CD4-positive, alpha-beta T cell treated with Interleukin-17A for 4 hours (primary cell): ENCODE results near the gene SMYD1.

ENCODE experiments used
- DNase-seq: peaks from one replicate; pipeline ENCODE4 v3.0.0-alpha.2; 2020; ENCODE audit warnings: mixed read lengths

The SMYD1 gene

DNA sequence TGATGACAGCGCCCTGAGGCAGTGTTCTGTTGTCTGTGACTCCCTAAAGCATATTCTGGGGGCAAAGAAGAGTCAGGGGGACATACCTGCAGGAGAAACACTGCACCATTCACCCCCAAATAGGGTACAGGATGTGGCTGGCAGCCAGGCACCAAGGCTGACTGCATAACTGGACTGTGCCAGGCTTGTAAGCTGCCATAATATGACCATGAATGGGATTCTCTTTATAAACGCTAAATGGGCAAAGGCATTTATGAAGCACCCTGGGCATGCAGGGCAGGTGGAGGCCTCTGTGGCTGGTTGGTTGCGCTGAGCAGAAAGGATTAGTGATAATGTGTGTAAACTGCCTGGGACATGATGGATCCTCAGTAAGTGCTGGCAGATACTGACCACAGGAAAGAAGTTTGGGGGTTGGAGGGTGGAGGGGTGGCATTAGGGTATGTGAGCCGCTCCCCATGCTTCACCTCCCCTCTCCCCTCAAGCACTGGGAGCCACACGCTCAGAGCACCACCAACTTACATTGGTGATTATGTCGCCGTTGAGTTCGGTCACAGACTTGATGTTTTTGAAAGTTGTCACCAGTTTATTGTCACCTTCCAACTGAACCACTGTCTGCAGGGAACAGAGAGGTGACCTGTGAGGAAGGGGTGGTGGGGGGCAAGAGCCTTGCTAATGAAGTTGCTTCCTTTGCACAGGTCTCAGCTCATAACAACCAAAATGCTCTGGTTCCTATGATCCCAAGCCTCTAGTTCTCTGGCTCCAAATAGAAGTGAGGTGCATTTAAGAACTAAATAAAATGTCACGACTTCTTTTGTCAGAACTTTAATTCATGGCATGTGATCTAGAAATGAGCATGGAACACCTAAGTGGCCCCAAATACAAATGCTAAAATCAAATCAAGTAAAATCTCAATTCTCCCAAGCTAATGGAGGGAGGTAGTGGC, 56.6 kb downstream of the SMYD1 start:
- no peak for DNase-seq

DNA sequence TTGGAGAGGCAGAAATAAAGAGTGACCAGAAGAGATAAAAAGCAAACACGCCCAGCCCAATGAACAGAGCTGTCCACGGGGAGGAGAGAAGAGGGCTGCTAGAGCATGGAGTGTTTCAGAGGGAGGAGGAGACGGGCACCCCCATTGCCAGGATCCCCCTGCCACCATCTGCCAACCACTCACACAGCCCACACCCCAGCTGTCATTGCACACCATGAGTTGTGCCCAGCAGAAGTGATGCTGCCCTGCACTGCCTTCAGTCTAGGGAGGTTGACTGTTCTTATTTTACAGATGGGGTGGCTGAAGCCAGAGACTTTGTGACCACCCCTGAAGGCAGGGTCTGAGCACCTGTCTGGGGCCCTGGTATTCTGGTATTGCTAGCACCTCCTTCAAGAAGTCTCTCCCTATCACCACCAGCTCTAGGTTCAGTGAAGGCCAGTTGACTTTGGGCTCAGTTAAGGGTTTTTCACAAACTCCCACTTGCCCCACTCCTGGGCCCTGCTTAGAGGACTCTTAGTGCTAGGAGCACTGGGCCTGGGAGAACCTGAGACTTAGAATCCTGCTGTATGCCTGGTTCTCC, 57.8 kb downstream of the SMYD1 start:
- no peak for DNase-seq

DNA sequence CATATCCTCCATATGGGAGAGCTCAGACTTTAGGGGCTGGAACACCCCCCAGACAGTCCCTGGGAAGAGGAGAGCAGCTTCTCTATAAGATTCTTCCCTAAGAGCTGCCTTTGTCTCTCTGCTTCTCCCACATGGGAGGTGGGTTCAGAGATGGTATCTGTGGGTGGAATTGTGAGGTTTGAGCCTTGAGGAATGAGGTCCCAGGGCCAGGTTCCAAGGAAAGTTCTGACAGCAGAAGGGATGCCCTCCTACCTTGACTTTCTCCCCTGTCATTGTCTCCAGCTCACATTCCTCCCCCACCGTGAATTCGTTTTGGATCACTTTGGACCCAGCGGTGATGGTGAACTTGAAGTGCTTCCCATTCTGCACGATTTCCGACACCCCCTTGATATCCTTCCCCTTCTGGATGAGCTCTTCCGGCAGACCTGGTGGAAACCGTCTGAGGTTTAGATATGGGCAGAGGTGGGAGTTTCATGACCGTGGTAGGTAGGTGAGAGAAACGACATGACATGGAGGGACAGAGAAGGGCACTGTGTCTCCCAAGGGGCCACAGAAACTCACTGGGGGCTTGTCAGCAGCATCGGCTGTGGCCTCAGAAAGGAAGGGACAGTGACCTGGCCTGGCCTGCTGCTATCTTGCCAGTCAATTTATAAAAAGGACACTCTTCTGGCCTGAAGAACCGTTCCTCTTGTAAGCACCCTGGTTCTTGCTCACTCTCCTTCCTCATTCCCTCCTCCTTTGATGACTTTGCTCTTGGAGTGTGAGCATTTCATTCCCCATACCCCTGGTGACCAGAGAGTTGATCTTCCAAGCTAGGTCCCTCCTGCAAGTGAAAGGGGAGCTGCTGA, 58.5 kb downstream of the SMYD1 start:
- DNase-seq = no peak

DNA sequence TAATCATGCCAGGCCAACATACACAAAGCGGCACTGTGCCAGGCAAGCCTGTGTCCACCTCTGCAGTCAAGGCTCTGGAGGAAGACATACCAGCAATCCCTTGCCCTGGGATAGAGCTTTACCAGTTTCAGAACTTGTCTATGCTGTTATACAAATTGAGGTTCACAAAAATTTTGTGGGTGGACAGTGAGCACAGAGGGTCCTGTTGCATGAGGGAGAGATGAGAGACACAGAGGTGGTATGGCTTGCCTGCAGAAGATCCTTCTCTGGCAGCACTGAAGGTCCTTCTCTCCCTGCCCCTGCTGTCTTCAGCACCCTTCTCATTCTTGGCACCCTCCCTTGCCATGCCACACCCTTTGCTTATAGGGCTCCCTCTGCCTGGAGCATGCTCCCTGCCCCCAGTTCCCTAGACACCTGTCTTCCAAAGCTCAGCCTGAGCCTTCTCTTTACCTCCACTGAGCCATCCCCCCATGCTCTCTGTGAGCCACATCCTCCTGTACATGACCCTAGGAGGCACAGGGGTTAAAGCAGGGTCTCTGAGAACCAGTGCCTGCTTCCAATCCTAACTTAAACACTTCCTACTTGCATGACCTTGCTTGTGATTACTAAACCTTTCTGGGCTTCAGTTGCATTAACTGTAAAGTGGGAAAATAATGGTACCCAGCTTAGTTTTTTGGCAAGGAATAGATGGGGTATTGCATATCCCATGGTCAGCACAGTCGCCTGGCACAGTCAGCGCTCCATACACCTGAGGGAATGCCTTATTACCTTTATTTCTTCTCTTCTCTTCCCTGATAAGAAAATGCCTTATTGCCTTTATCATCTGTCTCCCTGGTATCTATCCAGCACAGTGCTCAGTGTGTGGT, 59.4 kb downstream of the SMYD1 start:
- DNase-seq = no peak

DNA sequence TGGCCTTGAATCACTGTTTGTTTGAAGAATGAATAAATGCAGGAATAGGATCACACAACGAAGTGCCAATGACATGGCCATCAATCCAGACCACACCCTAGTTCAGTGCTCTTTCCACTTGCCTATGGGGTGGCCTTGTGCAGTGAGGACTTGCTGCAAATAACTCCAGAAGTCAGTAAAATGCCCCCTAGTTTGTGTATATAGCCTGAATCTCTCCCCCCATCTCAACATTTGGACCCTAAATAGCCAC, 59.9 kb downstream of the SMYD1 start:
- DNase-seq = no peak

DNA sequence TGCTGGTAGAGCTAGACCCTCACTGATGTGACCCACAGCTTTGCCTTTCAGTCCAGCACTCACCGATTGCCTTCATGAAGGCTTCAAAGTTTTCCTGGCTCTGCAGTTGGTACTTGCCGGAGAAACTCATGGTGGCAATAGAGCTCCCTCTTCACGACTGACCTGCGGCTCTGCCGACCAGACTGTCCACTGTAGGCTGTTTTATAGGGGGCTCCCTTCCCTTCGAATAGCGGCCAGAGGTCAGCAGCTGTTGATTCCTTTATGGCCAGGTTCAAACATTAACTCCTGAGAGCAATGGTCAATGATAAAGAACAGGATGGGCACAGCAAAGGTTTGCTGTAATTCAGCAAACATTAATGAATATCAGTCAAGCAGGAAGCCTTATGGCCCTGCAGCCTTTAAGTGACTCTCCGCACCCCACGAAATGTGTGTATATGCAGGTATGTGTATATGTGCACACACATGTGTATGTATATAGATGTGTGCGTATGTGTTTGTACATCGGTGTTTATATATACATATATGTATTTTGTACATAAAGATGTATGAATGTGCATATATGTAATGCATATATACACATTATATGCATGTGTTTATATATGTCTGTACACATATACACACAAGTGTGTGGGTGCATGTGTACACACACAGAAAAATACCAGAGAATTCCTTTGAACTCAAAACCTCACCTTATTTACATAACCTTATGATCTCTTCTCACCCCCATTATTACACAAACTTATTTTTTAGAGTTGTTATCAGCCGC, 60.4 kb downstream of the SMYD1 start, which contains the start of gene FABP1:
Gene FABP1, minus strand, starts transcription at position 175 of the 766 bp plus-strand sequence. Its CDS starts 45 bp downstream, at position 130.
- no peak for DNase-seq

DNA sequence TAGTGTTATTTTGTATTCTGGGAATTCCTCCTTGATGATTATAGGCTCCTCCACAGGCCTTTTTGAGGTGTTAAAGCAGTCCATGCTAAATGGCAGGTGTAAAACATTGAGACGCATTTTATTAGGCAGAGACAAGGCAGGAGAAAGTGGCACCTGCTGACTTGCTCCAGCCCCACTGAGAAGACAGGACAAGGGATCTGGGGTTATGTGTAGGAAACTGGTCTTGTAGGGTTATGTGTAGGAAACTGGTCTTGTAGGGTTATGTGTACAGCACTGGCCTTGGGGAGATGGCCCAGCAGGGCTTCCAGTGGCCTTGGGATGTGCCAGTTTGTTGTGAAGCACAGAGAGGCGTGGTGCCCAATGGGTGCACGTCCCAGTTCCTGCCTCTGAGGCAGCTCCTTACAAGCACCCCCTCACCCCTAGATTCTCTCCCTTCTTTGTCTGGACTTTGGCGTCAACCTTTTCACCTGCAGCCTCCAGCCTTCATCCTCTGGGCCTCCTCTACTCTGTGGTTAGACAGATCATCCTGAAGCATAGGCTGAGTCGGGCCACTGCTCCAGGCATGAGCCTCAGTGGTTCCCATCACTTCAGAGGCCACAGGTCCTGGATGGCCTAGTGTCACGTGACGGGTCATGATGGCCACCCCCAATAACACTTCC, 61.2 kb downstream of the SMYD1 start:
- no peak for DNase-seq

DNA sequence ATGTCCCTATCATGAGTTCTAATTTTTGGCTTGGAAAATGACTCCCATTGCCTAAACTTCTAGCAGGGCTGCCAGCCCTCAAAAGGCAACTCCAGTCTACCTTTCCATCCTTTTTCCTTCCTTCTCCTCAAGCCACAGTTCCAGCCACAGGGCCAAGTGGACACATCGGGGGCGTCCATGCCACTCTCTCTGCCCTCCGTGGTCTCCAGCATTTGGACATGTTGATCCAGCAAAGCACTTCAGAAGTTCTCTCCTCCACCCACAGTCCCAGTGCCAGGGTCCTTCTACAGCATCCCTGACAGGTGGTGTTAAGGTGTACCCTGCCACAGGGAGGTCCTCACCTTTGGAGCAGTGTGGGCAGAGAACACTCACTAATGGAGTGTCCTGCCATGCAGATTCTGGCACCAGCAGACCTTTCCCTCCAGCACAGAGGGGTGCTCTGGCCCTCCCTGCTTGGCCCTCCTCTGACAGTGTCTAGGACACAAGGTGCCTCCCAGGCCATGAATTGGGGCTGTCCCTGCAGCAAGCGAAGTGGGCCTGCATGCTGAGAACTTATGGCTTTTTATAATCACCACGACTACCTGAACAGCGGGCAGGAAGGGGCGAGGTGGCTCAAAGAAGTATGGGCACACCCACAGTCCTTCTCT, 61.8 kb downstream of the SMYD1 start:
- DNase-seq = no peak

DNA sequence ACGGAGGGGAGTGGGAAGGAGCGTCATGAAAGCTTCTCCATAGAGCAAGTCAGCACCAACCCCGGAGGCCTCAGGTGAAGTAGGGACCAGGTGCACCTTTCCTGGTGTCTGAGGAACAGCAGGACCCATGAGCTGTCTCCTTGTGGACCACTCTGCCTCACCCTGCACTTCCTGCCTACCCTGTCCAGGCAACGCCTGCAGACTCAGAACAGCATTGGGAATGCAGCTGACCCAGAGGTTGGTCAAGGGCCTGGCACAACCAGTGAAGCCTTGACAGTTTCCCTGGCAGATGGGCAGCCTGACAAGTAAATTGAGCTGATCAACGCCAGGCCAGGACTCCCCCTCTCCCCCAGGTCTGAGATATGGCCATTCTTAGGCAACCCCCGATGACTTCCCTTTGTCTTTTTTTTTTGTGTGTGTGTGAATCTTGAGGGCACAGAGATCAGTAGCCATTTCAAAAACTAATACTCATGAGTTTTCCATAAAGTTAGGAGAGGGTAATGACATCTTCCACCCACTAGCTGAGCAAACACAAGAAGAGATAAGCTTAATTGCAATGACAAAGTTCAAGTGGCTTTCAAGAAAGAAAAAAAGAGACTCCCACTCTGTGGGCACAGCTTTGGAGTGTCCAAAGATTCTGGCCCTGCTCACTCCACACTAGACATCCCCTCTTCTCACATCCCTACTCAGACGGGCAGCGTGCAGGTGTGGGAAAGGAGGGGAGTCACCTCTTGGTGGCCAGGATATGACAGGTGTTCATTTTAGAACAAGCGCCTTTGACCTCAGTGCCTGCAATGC, 63.8 kb downstream of the SMYD1 start:
- DNase-seq = no peak

DNA sequence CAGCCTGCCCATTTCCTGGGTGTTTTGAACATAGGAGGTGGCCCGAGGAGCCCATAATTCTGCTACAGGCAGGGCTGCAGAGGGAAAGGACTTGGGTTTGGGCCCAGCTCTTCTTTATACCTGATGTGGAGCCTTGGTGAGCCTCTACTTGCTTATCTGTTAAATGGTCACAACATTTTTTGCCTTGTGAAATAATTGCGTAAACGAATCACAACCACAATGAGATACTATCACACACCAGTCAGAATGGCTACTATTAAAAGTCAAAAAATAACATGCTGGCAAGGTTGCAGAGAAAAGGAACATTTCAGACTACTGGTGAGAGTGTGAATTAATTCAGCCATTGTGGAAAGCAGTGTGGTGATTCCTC, 64.4 kb downstream of the SMYD1 start:
- no peak for DNase-seq

DNA sequence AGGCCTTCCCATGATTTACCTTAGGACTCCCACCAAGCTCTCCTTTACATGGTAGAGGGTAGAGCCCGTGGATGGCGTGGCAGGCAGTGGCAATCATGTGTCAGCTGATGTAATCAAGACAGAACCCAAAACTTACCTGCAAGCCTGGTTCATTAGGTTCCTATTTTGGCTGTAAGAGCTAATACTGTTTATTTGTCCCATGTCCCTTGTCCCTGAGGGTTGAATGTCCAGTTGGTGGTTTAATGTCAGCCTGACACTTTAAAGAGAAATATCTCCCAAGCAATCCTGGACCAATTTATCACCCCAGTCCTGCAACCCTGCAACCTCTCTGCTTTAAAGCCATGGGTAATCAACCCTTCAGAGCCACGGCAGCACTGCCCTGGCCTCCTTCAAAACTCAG, 66.2 kb downstream of the SMYD1 start:
- DNase-seq = no peak

DNA sequence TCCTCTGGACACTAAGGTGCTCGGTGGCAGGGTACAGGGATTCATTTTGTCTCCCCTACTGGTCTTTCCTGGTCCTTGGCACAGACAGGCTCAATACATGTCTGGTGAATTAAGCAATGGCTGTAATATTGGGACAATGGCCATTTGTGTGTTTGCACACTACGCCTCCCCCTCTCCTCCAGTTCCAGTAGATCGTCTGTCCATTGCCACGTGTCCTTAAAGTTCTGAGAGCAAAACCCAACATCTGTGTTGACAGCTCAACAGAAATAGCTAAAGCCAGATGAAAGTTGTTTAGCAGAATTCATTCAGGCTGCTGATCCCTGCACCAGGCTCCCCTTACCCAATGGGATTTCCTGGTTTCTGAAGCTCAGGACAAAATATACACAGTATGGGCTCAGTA, 69.2 kb downstream of the SMYD1 start:
- no peak for DNase-seq

DNA sequence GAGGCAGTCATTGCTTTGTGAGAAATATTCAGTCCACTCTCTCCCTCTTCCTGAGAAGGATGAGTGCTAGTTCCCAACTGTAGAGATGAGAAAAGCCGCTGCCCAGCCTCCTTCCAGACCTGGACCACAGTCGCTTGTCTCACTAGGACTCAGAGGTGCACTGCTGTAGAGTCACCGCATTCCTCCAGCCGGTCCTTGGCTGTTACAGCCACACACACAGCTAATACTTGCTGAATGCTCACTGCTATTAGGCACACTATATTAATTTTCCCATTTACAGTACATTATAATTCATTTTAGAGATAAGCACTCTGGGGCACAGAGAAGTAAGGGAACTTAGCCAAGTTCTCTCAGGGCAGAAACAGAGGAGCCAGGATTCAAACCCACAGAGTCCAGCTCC, 70.2 kb downstream of the SMYD1 start:
- DNase-seq = no peak

DNA sequence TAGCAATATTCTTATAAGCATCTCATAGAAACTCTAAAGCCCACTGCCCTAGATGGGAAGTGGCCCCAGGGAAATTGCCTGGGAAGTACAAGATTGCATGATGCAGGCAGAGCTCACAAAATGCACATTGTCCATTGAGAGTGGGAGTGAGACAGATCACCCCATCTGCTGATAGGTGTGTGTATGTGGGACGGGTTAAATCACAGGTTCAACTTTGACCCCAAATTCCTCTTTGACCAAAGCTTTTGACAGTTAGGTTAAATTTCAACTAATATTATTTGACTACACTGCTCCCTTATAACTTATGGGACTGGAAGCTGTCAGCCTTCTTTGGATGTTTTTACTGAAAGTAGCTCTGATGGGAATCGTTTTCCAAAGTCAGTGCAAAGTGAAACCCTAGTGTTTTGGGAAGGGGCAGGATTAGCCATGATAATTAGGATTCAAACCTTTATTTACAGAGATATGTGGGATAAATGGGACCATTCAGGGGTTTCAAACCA, 71.6 kb downstream of the SMYD1 start:
- DNase-seq = no peak

DNA sequence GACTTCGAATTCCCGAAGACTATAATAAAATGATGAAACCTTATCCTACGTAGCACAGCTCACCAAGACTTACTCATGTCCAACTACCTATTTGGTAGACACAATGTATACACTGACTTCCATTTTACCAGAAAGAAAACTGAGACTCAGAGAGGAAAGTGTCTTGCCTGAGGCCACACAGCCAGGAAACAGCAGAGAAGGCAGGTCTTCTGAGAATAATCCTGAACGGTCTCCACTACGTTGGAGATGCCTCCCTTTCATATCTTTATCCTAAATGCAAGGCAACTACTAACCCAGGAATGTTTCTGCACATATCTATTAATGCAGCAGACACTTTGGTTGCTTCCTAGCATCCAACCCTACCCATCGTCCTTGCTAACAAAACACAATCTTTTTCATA, 72.2 kb downstream of the SMYD1 start:
- no peak for DNase-seq

DNA sequence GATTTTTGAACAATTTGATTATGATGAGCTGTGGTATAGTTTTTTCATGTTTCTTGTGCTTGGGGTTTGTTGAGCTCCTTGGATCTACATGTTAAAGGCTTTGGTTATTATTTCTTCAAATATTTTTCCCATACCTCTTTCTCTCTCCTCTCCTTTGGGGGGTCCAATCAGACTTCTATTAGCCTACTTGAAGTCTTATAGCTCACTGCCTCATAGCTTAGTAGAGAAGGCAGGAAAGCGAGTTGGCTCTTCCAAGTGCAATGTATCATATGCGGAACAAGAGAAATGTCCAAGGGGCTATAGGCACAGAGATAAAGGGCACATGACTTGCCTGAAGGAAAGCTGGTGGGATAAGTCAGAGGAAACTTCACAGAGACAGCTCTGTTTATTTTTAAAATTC, 74.3 kb downstream of the SMYD1 start:
- DNase-seq = no peak

DNA sequence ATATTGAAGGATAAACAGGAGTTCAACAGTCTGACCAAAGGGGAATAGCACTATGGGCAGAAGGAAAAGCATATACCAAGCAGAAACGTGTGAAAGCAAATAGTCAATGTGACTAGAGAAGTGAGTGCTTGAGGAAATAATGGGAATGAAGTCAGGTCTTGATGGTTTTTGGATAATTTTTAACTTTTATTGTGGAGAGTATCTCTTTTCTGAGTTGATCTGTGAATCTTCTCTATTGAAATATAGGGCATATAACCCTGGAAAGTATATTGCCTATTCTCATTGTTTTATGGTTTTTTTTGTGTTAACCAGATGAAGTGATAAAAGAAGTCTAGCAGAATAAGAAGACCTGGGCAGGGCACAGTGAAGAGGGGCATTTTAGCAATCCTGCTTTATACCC, 76.6 kb downstream of the SMYD1 start:
- DNase-seq = no peak

DNA sequence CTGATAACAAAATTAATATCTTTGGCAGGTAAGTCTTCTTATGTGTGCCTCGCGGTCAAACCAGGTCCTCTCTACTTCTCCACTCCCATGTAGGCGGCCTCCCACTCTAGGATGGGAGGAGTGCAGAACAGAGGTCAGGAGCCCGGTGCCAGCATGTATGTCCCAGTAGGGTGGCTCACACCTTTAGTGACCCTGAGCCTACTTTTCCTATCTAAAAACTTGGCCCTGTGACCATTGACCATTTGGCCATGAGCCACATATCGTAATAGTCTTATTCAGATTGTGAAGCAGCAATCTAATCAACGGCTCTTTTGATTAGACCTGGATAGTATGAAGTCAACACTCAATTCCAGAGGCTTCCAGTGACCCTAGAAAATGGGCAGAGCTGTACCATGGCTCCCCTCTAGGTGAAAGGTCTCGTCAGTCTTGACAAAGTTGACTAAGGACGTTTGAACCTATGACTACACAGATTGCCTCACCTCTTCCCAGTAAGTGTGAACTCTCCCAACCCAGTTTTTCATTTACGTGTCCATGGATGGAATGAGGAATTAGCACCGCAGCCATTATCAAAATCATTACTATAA, 77.4 kb downstream of the SMYD1 start:
- no peak for DNase-seq

DNA sequence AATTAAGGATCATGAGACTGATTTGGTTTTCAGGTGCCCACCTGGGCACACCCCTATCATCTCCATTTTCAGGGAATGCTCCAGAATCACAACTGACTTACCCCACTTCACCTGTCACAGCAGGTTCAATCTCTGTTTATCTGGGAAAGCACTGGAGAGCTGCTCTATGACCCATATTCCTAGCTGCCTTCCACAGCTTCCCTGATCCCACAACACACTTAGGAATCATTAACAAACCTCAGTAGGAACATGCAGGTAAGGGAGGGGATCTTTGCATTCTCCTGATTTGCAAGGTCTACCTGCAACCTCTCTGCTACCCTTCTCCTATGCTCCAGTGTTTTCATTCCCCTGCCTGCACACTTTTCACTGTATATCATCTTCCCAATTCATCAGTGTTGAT, 79.0 kb downstream of the SMYD1 start:
- DNase-seq = no peak

DNA sequence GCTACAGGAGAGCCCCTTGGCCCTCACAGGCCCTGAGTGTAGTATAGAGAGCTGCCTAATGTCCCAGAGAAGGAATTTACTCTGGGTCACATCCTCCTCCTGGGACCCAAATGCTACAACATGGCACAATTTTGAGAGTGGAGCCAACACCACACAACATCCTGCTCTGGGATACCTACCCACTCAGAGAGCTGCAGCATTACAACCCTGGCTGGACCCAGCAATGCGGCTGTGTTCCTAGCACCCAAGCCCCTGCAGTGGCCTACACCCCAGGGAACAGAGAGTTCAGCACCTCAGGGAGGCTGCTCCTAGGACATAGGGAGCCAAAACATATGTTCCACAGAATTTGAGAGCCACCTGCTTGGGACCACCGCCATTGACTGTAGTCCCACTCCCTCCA, 79.5 kb downstream of the SMYD1 start:
- no peak for DNase-seq
